ENCODE results near the gene ST6GALNAC4. TPM values are rescaled to one million over a fixed set of nuclear protein-coding genes. Genes with fewer than 3 reads are reported as not detected.

ST6GALNAC4 gene
- total RNA-seq, 1 experiment from 2014 or later: 13.2 TPM

GRCh38 chr9:127944586-127945218 is 27.9 kb upstream of the ST6GALNAC4 start:
- H3K4me1 ChIP-seq: 0 out of 2 replicates have a peak, but pooled peaks cover 3% of the 10 kb centered on the region
- POLR2A ChIA-PET: no interaction called here
- intact Hi-C loops (cut with micrococcal nuclease; ENCODE audit: unreplicated experiment): loop anchor here (5.0 kb wide), 1 partner anchor 38 kb away; the partner anchor contains the start of gene EEIG1
- Mint-ChIP-seq H3K36me3 (ENCODE audit: insufficient read depth, unreplicated experiment) (peaks cover 59% of the 10 kb centered on the region), H3K27ac (ENCODE audit: unreplicated experiment) (no peak overlapping the region), H3K27me3 (ENCODE audit: insufficient read depth, unreplicated experiment) (no peaks in the 10 kb centered on the region), H3K4me1 (ENCODE audit: low read depth, unreplicated experiment) (no peaks in the 10 kb centered on the region), H3K4me3 (ENCODE audit: unreplicated experiment) (no peak overlapping the region), H3K9me3 (ENCODE audit: unreplicated experiment) (no peaks in the 10 kb centered on the region)
- no peak overlapping the region for H3K4me3 ChIP-seq (ENCODE audit: low read depth, low read length)
- H3K9me3 ChIP-seq: no peaks in the 10 kb centered on the region
- peaks cover 6% of the 10 kb centered on the region for H3K36me3 ChIP-seq (ENCODE audit: control insufficient read depth, insufficient read depth, low read length)
- no peak for DNase-seq
- CTCF ChIA-PET: interaction anchor here (1.3 to 1.8 kb wide), 2 partner anchors 10 to 124 kb away, joined by 10 read pairs; partner anchors contain the start of genes NAIF1 and SLC25A25
- no peaks in the 10 kb centered on the region for H3K27me3 ChIP-seq (replicated peaks; ENCODE audit: control insufficient read depth, insufficient read depth, low read length)
- no TSS peak for BruUV-seq (replicated peaks)
- TF ChIP-seq CTCF (IDR thresholded peaks at IDR 0.05; ENCODE audit: insufficient read depth in 1 of 2, low read depth in 1 of 2, low read length in 1 of 2, severe bottlenecking in 1 of 2, unreplicated experiment in 1 of 2): no peak

- H3K27me3 Mint-ChIP-seq (ENCODE audit: insufficient read depth, unreplicated experiment): no peaks in the 10 kb centered on the region
- no peak overlapping the region for H3K4me3 Mint-ChIP-seq (ENCODE audit: unreplicated experiment)
- Histone ChIP-seq H3K4me3 (ENCODE audit: low read depth, low read length) (no peak overlapping the region), H3K9me3 (no peaks in the 10 kb centered on the region), H3K4me1 (0 out of 2 replicates have a peak, but pooled peaks cover 3% of the 10 kb centered on the region), H3K27me3 (replicated peaks; ENCODE audit: control insufficient read depth, insufficient read depth, low read length) (no peaks in the 10 kb centered on the region), H3K36me3 (ENCODE audit: control insufficient read depth, insufficient read depth, low read length) (peaks cover 6% of the 10 kb centered on the region)
- intact Hi-C loops (cut with micrococcal nuclease; ENCODE audit: unreplicated experiment): loop anchor here (1.0 to 5.0 kb wide), 3 partner anchors 39 to 174 kb away; partner anchors contain the start of gene EEIG1
- no peak overlapping the region for H3K27ac Mint-ChIP-seq (ENCODE audit: unreplicated experiment)
- no peaks in the 10 kb centered on the region for H3K9me3 Mint-ChIP-seq (ENCODE audit: unreplicated experiment)
- no peaks in the 10 kb centered on the region for H3K4me1 Mint-ChIP-seq (ENCODE audit: low read depth, unreplicated experiment)
- ChIA-PET POLR2A (no interaction called here), CTCF (interaction anchor here (0.6 to 2.1 kb wide), 14 partner anchors 9 to 335 kb away, joined by 3 to 16 read pairs (median 5); partner anchors contain the start of genes EEIG1, NAIF1 and SLC25A25)
- peak; percentile 81 to 82 for DNase-seq
- peak; percentile 77 to 89 for TF ChIP-seq CTCF (IDR thresholded peaks at IDR 0.05; ENCODE audit: insufficient read depth in 1 of 2, low read depth in 1 of 2, low read length in 1 of 2, severe bottlenecking in 1 of 2, unreplicated experiment in 1 of 2)
- peaks cover 63% of the 10 kb centered on the region for H3K36me3 Mint-ChIP-seq (ENCODE audit: insufficient read depth, unreplicated experiment)
- BruUV-seq (replicated peaks): no TSS peak
These were observed 26.9 kb upstream of the ST6GALNAC4 start for GRCh38 chr9:127943731-127944144.

- Mint-ChIP-seq H3K36me3 (ENCODE audit: insufficient read depth, unreplicated experiment) (peaks cover 66% of the 10 kb centered on the region), H3K9me3 (ENCODE audit: unreplicated experiment) (no peaks in the 10 kb centered on the region), H3K4me1 (ENCODE audit: low read depth, unreplicated experiment) (no peaks in the 10 kb centered on the region), H3K4me3 (ENCODE audit: unreplicated experiment) (no peak overlapping the region), H3K27me3 (ENCODE audit: insufficient read depth, unreplicated experiment) (no peaks in the 10 kb centered on the region), H3K27ac (ENCODE audit: unreplicated experiment) (no peak overlapping the region)
- Histone ChIP-seq H3K4me1 (0 out of 2 replicates have a peak, but pooled peaks cover 3% of the 10 kb centered on the region), H3K9me3 (no peaks in the 10 kb centered on the region), H3K4me3 (ENCODE audit: low read depth, low read length) (no peak overlapping the region), H3K36me3 (ENCODE audit: control insufficient read depth, insufficient read depth, low read length) (peaks cover 6% of the 10 kb centered on the region), H3K27me3 (replicated peaks; ENCODE audit: control insufficient read depth, insufficient read depth, low read length) (no peaks in the 10 kb centered on the region)
- ChIA-PET CTCF (interaction anchor here (0.6 to 2.1 kb wide), 19 partner anchors 9 to 335 kb away, joined by 3 to 16 read pairs (median 4); partner anchors contain the start of genes EEIG1, NAIF1 and SLC25A25), POLR2A (no interaction called here)
- intact Hi-C loops (cut with micrococcal nuclease; ENCODE audit: unreplicated experiment): loop anchor here (1.0 to 5.0 kb wide), 3 partner anchors 39 to 174 kb away; partner anchors contain the start of gene EEIG1
- BruUV-seq (replicated peaks): no TSS peak
- no peak for DNase-seq
- TF ChIP-seq CTCF (IDR thresholded peaks at IDR 0.05; ENCODE audit: insufficient read depth in 1 of 2, low read depth in 1 of 2, low read length in 1 of 2, severe bottlenecking in 1 of 2, unreplicated experiment in 1 of 2): no peak
These were observed 26.3 kb upstream of the ST6GALNAC4 start for GRCh38 chr9:127943011-127943662.

Data from Caco-2 (cell line).